Choroid plexus epithelial cell (primary cell): ENCODE data around the gene USP13.

Experiments
- DNase-seq: peaks from one replicate; pipeline ENCODE4 v3.0.0-alpha.2; 2010; ENCODE audit warnings: low read depth
- H3K4me3 ChIP-seq: 2 replicates; pipeline ENCODE4 v1.5.1; 2011; ENCODE audit warnings: low read depth, mild to moderate bottlenecking, control low read depth, low read length, moderate library complexity
- CTCF ChIP-seq: conservative IDR thresholded peaks from 2 replicates; pipeline ENCODE4 v1.5.1; 2011; ENCODE audit warnings: low read depth, mild to moderate bottlenecking, control low read depth, inconsistent platforms, low read length, moderate library complexity

Gene USP13

GRCh38 chr3:179608931-179609720 is 43.7 kb upstream of the USP13 start:
- no peak for TF ChIP-seq CTCF
- no peak for DNase-seq
- no peak overlapping the region for H3K4me3 ChIP-seq

- DNase-seq: no peak
- H3K4me3 ChIP-seq: no peak overlapping the region
- no peak for TF ChIP-seq CTCF
Measured at GRCh38 chr3:179610066-179610465, 42.8 kb upstream of the USP13 start.

- no peak for TF ChIP-seq CTCF
- no peak overlapping the region for H3K4me3 ChIP-seq
- DNase-seq: peak; percentile 35
Measured at GRCh38 chr3:179613807-179614206, 39.0 kb upstream of the USP13 start.

- peak; percentile 63 for DNase-seq
- H3K4me3 ChIP-seq: no peak overlapping the region
- TF ChIP-seq CTCF: no peak
Measured at GRCh38 chr3:179615458-179616173, 37.2 kb upstream of the USP13 start.

GRCh38 chr3:179622023-179622422 is 30.8 kb upstream of the USP13 start:
- DNase-seq: no peak
- TF ChIP-seq CTCF: no peak
- H3K4me3 ChIP-seq: no peak overlapping the region

- DNase-seq: peak; percentile 15
- H3K4me3 ChIP-seq: no peak overlapping the region
- TF ChIP-seq CTCF: no peak
Measured at GRCh38 chr3:179624451-179624850, 28.4 kb upstream of the USP13 start.
